HEK293 (cell line): ENCODE measurements around the gene PHEX.

Source experiments
- CTCF ChIA-PET: fragments of 350-600 bp; formaldehyde crosslinking; extraction: SDS; loops from one replicate; lab custom pipeline; 2021; ENCODE audit warnings: antibody characterized with exemption; lab: Yijun Ruan, JAX
- POLR2A ChIA-PET: fragments of 300-600 bp; formaldehyde crosslinking; extraction: SDS; loops from one replicate; lab custom pipeline; 2020; ENCODE audit warnings: antibody characterized with exemption, inconsistent platforms; lab: Yijun Ruan, JAX
- H3K27ac ChIP-seq: fragments of 200-500 bp; sonication (Bioruptor generic); 2 replicates; pipeline ENCODE4 v1.5.1; 2014; ENCODE audit warnings: low read depth, low read length, control low read depth, inconsistent platforms; ENCODE audit errors: extremely low read depth
- H3K36me3 ChIP-seq, 2 experiments: fragments of 200-500 bp in 1 of 2; sonication (Bioruptor generic) in 1 of 2; 1 replicate in 1 of 2; 2 replicates in 1 of 2; pipeline ENCODE4 v1.5.1; 2014 to 2017; ENCODE audit warnings: inconsistent platforms in 2 of 2, low read length in 2 of 2; ENCODE audit not compliant: control insufficient read depth in 2 of 2, insufficient read depth in 1 of 2
- H3K4me1 ChIP-seq: fragments of 200-500 bp; sonication (Bioruptor generic); 2 replicates; pipeline ENCODE4 v1.5.1; 2014; ENCODE audit warnings: mild to moderate bottlenecking, low read length, inconsistent platforms; ENCODE audit not compliant: control insufficient read depth, insufficient read depth
- H3K4me3 ChIP-seq: 2 replicates; pipeline ENCODE4 v1.5.1; 2011; ENCODE audit warnings: low read depth, mild to moderate bottlenecking, control low read depth, low read length, moderate library complexity
- H3K9me3 ChIP-seq: fragments of 200-500 bp; sonication (Bioruptor generic); 2 replicates; pipeline ENCODE4 v1.5.1; 2014; ENCODE audit warnings: low read depth, low read length, inconsistent platforms; ENCODE audit not compliant: control insufficient read depth, insufficient read depth
- ELK4 ChIP-seq: IDR thresholded peaks from 2 replicates; pipeline ENCODE4 v1.6.1; 2011; ENCODE audit warnings: mild to moderate bottlenecking, low read depth, low read length, borderline replicate concordance
- HIC1 ChIP-seq: fragments of 450-650 bp; formaldehyde crosslinking; IDR thresholded peaks from 2 replicates; pipeline ENCODE4 v1.5.1; 2016; ENCODE audit warnings: missing biosample characterization, missing genetic modification characterization
- KLF1 ChIP-seq: fragments of 450-650 bp; formaldehyde crosslinking; IDR thresholded peaks from 2 replicates; pipeline ENCODE4 v1.5.1; 2016; ENCODE audit warnings: missing biosample characterization, missing genetic modification characterization
- RBAK ChIP-seq: fragments of 450-650 bp; formaldehyde crosslinking; IDR thresholded peaks from 2 replicates; pipeline ENCODE4 v1.5.1; 2016; ENCODE audit warnings: missing biosample characterization, missing genetic modification characterization
- REST ChIP-seq: fragments of 450-650 bp; formaldehyde crosslinking; IDR thresholded peaks from 2 replicates; pipeline ENCODE4 v1.5.1; 2016; ENCODE audit warnings: missing biosample characterization, missing genetic modification characterization
- SP7 ChIP-seq: fragments of 450-650 bp; formaldehyde crosslinking; IDR thresholded peaks from 2 replicates; pipeline ENCODE4 v1.5.1; 2016; ENCODE audit warnings: missing biosample characterization, missing genetic modification characterization
- ZBTB10 ChIP-seq: fragments of 450-650 bp; formaldehyde crosslinking; IDR thresholded peaks from 2 replicates; pipeline ENCODE4 v1.5.1; 2016; ENCODE audit warnings: missing biosample characterization, missing genetic modification characterization
- ZBTB17 ChIP-seq: fragments of 450-650 bp; formaldehyde crosslinking; IDR thresholded peaks from 2 replicates; pipeline ENCODE4 v1.5.1; 2016; ENCODE audit warnings: missing biosample characterization, missing genetic modification characterization
- ZBTB49 ChIP-seq: fragments of 450-650 bp; formaldehyde crosslinking; IDR thresholded peaks from 2 replicates; pipeline ENCODE4 v1.5.1; 2016; ENCODE audit warnings: missing biosample characterization, missing genetic modification characterization, low read depth
- ZBTB7A ChIP-seq: fragments of 450-650 bp; formaldehyde crosslinking; IDR thresholded peaks from 2 replicates; pipeline ENCODE4 v1.5.1; 2016; ENCODE audit warnings: low read depth, missing biosample characterization, missing genetic modification characterization
- ZFP41 ChIP-seq: fragments of 450-650 bp; formaldehyde crosslinking; IDR thresholded peaks from 2 replicates; pipeline ENCODE4 v1.5.1; 2016; ENCODE audit warnings: missing biosample characterization, missing genetic modification characterization, borderline replicate concordance
- ZNF239 ChIP-seq: fragments of 450-650 bp; formaldehyde crosslinking; IDR thresholded peaks from 2 replicates; pipeline ENCODE4 v1.5.1; 2016; ENCODE audit warnings: missing biosample characterization, missing genetic modification characterization
- ZNF311 ChIP-seq: fragments of 450-650 bp; formaldehyde crosslinking; IDR thresholded peaks from 2 replicates; pipeline ENCODE4 v1.5.1; 2017; ENCODE audit warnings: missing biosample characterization, missing genetic modification characterization, borderline replicate concordance
- ZNF416 ChIP-seq: fragments of 450-650 bp; formaldehyde crosslinking; IDR thresholded peaks from 2 replicates; pipeline ENCODE4 v1.5.1; 2016; ENCODE audit warnings: missing biosample characterization, missing genetic modification characterization
- ZNF48 ChIP-seq: fragments of 450-650 bp; formaldehyde crosslinking; IDR thresholded peaks from 2 replicates; pipeline ENCODE4 v1.5.1; 2016; ENCODE audit warnings: missing biosample characterization, missing genetic modification characterization
- ZNF707 ChIP-seq: fragments of 450-650 bp; formaldehyde crosslinking; IDR thresholded peaks from 2 replicates; pipeline ENCODE4 v1.5.1; 2016; ENCODE audit warnings: missing biosample characterization, missing genetic modification characterization

Gene PHEX

GRCh38 chrX:22249371-22249770, 217.2 kb downstream of the PHEX start:
- Histone ChIP-seq H3K36me3 (no peaks in the 10 kb centered on the region), H3K4me1 (no peaks in the 10 kb centered on the region), H3K27ac (no peak overlapping the region), H3K4me3 (no peak overlapping the region), H3K9me3 (no peaks in the 10 kb centered on the region)
- POLR2A ChIA-PET: no interaction called here
- TF ChIP-seq HIC1 (tag by site-specific recombination): no peak
- no peak for TF ChIP-seq REST (tag by site-specific recombination)
- no peak for TF ChIP-seq ZNF416 (tag by site-specific recombination)
- no peak for TF ChIP-seq ZBTB7A (tag by site-specific recombination)
- TF ChIP-seq ELK4: no peak
- TF ChIP-seq ZNF707 (tag by site-specific recombination): no peak
- TF ChIP-seq ZBTB10: no peak
- TF ChIP-seq ZNF311 (tag by site-specific recombination): no peak
- no peak for TF ChIP-seq ZFP41 (tag by site-specific recombination)
- CTCF ChIA-PET: no interaction called here

GRCh38 chrX:22268706-22269105, 236.6 kb downstream of the PHEX start:
- Histone ChIP-seq H3K9me3 (no peaks in the 10 kb centered on the region), H3K4me1 (no peaks in the 10 kb centered on the region)
- TF ChIP-seq ZBTB17 (tag by site-specific recombination) (no peak), ZFP41 (tag by site-specific recombination) (no peak), KLF1 (tag by site-specific recombination) (no peak), ZNF48 (tag by site-specific recombination) (no peak), ZBTB49 (tag by site-specific recombination) (no peak), RBAK (tag by site-specific recombination) (no peak), SP7 (no peak), ZNF239 (tag by site-specific recombination) (no peak)
- TF ChIP-seq, all 188 proteins: peak for 0
- POLR2A ChIA-PET: no interaction called here
- H3K27ac ChIP-seq: no peak overlapping the region
- CTCF ChIA-PET: no interaction called here
- no peaks in the 10 kb centered on the region for H3K36me3 ChIP-seq
- H3K4me3 ChIP-seq: no peak overlapping the region
